ENCODE measurements around the gene NUP153.

NUP153 gene

GRCh38 chr6:17656644-17657043, 50.1 kb downstream of the NUP153 start:
- no peak for DNase-seq

- peak; percentile 16 for DNase-seq
Measured at GRCh38 chr6:17656092-17656491, 50.6 kb downstream of the NUP153 start.

GRCh38 chr6:17653198-17653882, 53.4 kb downstream of the NUP153 start:
- DNase-seq = no peak

GRCh38 chr6:17650656-17651309, 55.9 kb downstream of the NUP153 start:
- DNase-seq = no peak

- DNase-seq = no peak
Measured at GRCh38 chr6:17648745-17649144, 58.0 kb downstream of the NUP153 start.

GRCh38 chr6:17640477-17640917, 66.2 kb downstream of the NUP153 start:
- peak; percentile 15 for DNase-seq

GRCh38 chr6:17638212-17638715, 68.5 kb downstream of the NUP153 start:
- peak; percentile 14 for DNase-seq

- no peak for DNase-seq
Measured at GRCh38 chr6:17635568-17635967, 71.2 kb downstream of the NUP153 start.

GRCh38 chr6:17633465-17634188, 73.1 kb downstream of the NUP153 start:
- no peak for DNase-seq

- DNase-seq = no peak
Measured at GRCh38 chr6:17632934-17633333, 73.8 kb downstream of the NUP153 start.

- DNase-seq = no peak
Measured at GRCh38 chr6:17630511-17631073, 76.1 kb downstream of the NUP153 start.

- no peak for DNase-seq
Measured at GRCh38 chr6:17629824-17630510, 76.8 kb downstream of the NUP153 start.

- no peak for DNase-seq
Measured at GRCh38 chr6:17628873-17629272, 77.9 kb downstream of the NUP153 start.

GRCh38 chr6:17624396-17624795, 82.3 kb downstream of the NUP153 start:
- DNase-seq = no peak

- no peak for DNase-seq
Measured at GRCh38 chr6:17622144-17622543, 84.6 kb downstream of the NUP153 start.

- DNase-seq = no peak
Measured at GRCh38 chr6:17621003-17621402, 85.7 kb downstream of the NUP153 start.

GRCh38 chr6:17615794-17616193, 90.9 kb downstream of the NUP153 start:
- no peak for DNase-seq

- DNase-seq = no peak
Measured at GRCh38 chr6:17612048-17612447, 94.7 kb downstream of the NUP153 start.

- DNase-seq = no peak
Measured at GRCh38 chr6:17610835-17611234, 95.9 kb downstream of the NUP153 start.

GRCh38 chr6:17606606-17607005, 100.1 kb downstream of the NUP153 start:
- no peak for DNase-seq

- no peak for DNase-seq
Measured at GRCh38 chr6:17602888-17603287, 103.8 kb downstream of the NUP153 start.

GRCh38 chr6:17601386-17601703, 105.4 kb downstream of the NUP153 start:
- no peak for DNase-seq

Measured in fibroblast of skin of right biceps (primary cell).